Thyroid gland (tissue), 4 donors: ENCODE measurements around the gene PPFIA4. TPM values are rescaled to one million over a fixed set of nuclear protein-coding genes. Genes with fewer than 3 reads are reported as not detected.

Experiments used
- DNase-seq, 2 donors: peaks; one replicate each; pipeline ENCODE4 v3.0.0-alpha.2; 2019
- H3K27ac ChIP-seq, 3 donors: fragments of 200-600 bp; sonication (generic); 1 replicate in 2 of 3; 2 replicates in 1 of 3; pipeline ENCODE4 v1.5.1; 2016 to 2019; ENCODE audit warnings: mild to moderate bottlenecking in 1 of 3, moderate library complexity in 1 of 3
- H3K27me3 ChIP-seq: fragments of 200-600 bp; sonication (generic); one replicate; pipeline ENCODE4 v1.5.1; 2019
- H3K36me3 ChIP-seq, 2 donors: fragments of 200-600 bp; sonication (generic); one replicate each; pipeline ENCODE4 v1.5.1; 2016 to 2019
- H3K4me1 ChIP-seq, 2 donors: fragments of 200-600 bp; sonication (generic); one replicate each; pipeline ENCODE4 v1.5.1; 2017 to 2019
- H3K4me3 ChIP-seq, 3 donors: fragments of 200-600 bp; sonication (generic); replicated peaks in 1 of 3; 1 replicate in 2 of 3; 2 replicates in 1 of 3; pipeline ENCODE4 v1.5.1; 2016; ENCODE audit warnings: mild to moderate bottlenecking in 1 of 3
- H3K9me3 ChIP-seq: fragments of 200-600 bp; sonication (generic); one replicate; pipeline ENCODE4 v1.5.1; 2017
- POLR2A ChIP-seq, 2 donors: fragments of 450-650 bp; IDR thresholded peaks; one replicate each; pipeline ENCODE4 v1.6.1; 2017; ENCODE audit warnings: antibody characterized with exemption in 2 of 2, mild to moderate bottlenecking in 2 of 2, moderate library complexity in 1 of 2
- WGBS, 2 donors: methylation state at CpG; one replicate each; pipeline ENCODE4 v1.1.5; 2017; 5-methylcytosine and 5-hydroxymethylcytosine counted together
- intact Hi-C: fragments of 100-400 bp; cut with DNase I; formaldehyde crosslinking; loops from one replicate; pipeline ENCODE4 v1.15.1; 2023
- total RNA-seq, 4 donors: library from RNA; depleted of rRNA; stranded (reverse); fragments of >200 nt; gene quantifications; one replicate each; pipeline ENCODE4 v1.2.3, GENCODE V29; 2016
- TF ChIP-seq, protein P1 (sequence below), 6 experiments: fragments of 200-600 bp in 3 of 6; fragments of 450-650 bp in 3 of 6; sonication (generic) in 3 of 6; IDR thresholded peaks; one replicate each; pipeline ENCODE4 v1.5.1; 2016 to 2019; ENCODE audit warnings: antibody characterized with exemption in 6 of 6, mild to moderate bottlenecking in 2 of 6, inconsistent platforms in 1 of 6, moderate library complexity in 1 of 6

Gene PPFIA4
- total RNA-seq, 4 donors from 2014 or later = 0.54 to 3.0 (median 2.1) TPM

DNA sequence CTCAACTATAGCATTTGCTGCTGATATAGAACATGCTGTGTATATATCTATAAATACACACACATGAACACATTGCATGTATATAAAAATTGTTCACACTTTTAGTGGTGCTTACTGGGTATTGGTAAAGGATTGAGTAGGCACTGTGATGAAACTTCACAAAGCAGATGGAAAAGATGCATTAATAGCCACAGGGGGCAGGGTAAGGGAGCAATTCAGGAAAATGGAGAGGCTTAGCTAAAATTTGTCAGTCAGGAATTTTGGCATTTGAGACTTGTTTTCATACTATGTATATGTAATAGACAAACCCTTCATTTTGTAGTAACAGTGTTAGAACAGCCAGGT is 633 bp upstream of the PPFIA4 start:
- Histone ChIP-seq H3K27me3 (no peaks in the 10 kb centered on the region), H3K9me3 (no peaks in the 10 kb centered on the region), H3K27ac (peak overlapping the region; percentile 40 to 65 (median 41)), H3K36me3 (peaks cover 27 to 29% of the 10 kb centered on the region in 2 donors), H3K4me3 (peak overlapping the region in 1 of 3 donors; percentile 54), H3K4me1 (peaks cover 8 to 16% of the 10 kb centered on the region in 2 donors)
- TF ChIP-seq, protein P1, sequence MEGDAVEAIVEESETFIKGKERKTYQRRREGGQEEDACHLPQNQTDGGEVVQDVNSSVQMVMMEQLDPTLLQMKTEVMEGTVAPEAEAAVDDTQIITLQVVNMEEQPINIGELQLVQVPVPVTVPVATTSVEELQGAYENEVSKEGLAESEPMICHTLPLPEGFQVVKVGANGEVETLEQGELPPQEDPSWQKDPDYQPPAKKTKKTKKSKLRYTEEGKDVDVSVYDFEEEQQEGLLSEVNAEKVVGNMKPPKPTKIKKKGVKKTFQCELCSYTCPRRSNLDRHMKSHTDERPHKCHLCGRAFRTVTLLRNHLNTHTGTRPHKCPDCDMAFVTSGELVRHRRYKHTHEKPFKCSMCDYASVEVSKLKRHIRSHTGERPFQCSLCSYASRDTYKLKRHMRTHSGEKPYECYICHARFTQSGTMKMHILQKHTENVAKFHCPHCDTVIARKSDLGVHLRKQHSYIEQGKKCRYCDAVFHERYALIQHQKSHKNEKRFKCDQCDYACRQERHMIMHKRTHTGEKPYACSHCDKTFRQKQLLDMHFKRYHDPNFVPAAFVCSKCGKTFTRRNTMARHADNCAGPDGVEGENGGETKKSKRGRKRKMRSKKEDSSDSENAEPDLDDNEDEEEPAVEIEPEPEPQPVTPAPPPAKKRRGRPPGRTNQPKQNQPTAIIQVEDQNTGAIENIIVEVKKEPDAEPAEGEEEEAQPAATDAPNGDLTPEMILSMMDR (IDR thresholded peaks at IDR 0.05) = no peak
- no peak for TF ChIP-seq POLR2A (IDR thresholded peaks at IDR 0.05)
- DNase-seq = no peak
- intact Hi-C loops = no loop called here

DNA sequence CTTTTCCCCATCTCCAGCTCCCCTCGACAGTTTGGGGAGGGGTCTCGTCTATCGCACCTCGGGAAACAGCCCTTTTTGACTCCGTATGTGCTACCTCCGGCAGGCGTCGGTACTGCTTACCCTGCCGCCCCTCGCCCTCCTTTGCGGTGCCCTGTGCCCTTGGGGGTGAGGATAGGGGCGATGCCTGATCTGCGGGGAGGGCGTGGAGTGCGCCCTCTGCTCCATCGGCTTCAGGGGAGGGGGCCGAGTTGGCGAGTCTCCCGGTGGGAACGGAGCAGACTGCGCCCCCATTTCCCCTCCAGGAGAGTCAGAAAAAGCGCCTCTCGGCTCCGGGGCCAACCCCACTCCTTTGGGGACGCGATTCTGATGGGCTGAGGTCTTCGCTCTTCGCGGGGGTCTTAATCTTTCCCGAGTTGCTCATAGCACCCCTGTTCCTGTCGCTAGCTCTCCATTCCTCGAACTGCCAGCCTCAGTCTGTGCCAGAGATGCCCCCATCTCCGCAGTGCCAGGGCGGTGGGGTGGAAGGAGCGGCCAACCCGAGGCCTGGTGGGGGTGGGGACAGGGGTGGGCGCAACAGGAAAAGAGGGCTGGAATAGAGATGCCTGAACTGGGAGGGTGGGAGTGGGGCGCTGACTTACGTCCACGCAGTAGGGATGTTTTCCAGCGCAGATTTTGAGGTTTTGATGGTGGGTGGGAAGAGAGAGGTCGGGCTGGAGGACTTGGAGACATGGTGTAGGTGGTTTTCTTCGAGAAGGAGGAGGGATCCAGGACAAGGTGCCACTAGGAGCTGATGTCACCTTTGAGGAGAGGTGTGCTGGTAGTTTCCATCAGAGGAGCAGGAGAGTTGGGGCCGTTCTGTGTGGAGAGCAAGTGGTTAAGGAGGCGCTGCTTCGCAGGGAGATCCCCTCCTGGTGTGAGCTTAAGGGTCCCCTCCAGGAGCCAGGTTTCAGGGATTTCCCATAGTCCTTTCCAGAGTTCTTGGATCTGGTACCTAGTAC is 674 bp downstream of the PPFIA4 start:
- Histone ChIP-seq H3K27me3 (no peaks in the 10 kb centered on the region), H3K36me3 (peaks cover 15 to 18% of the 10 kb centered on the region in 2 donors), H3K27ac (no peak overlapping the region), H3K4me1 (peaks cover 8 to 16% of the 10 kb centered on the region in 2 donors), H3K9me3 (no peaks in the 10 kb centered on the region), H3K4me3 (peak overlapping the region; percentile 5 to 54 (median 11))
- 13 to 16% methylated on average over 30 to 44 of the region's 46 CpGs for WGBS, 2 donors
- no peak for DNase-seq
- TF ChIP-seq, protein P1 (IDR thresholded peaks at IDR 0.05) = peak in 1 of 6 experiments; percentile 0
- no peak for TF ChIP-seq POLR2A (IDR thresholded peaks at IDR 0.05)
- intact Hi-C loops = no loop called here

GRCh38 chr1:203028067-203028783 is 1.9 kb downstream of the PPFIA4 start:
- H3K27me3 ChIP-seq = no peaks in the 10 kb centered on the region
- peaks cover 8 to 11% of the 10 kb centered on the region in 2 donors for H3K36me3 ChIP-seq
- TF ChIP-seq, protein P1 (IDR thresholded peaks at IDR 0.05) = no peak
- no peak for TF ChIP-seq POLR2A (IDR thresholded peaks at IDR 0.05)
- no peak overlapping the region for H3K27ac ChIP-seq
- no peaks in the 10 kb centered on the region for H3K9me3 ChIP-seq
- intact Hi-C loops = no loop called here
- 87% methylated on average over 9 of the region's 9 CpGs for WGBS, 2 donors
- peaks cover 8 to 16% of the 10 kb centered on the region in 2 donors for H3K4me1 ChIP-seq
- DNase-seq = no peak
- H3K4me3 ChIP-seq = no peak overlapping the region

DNA sequence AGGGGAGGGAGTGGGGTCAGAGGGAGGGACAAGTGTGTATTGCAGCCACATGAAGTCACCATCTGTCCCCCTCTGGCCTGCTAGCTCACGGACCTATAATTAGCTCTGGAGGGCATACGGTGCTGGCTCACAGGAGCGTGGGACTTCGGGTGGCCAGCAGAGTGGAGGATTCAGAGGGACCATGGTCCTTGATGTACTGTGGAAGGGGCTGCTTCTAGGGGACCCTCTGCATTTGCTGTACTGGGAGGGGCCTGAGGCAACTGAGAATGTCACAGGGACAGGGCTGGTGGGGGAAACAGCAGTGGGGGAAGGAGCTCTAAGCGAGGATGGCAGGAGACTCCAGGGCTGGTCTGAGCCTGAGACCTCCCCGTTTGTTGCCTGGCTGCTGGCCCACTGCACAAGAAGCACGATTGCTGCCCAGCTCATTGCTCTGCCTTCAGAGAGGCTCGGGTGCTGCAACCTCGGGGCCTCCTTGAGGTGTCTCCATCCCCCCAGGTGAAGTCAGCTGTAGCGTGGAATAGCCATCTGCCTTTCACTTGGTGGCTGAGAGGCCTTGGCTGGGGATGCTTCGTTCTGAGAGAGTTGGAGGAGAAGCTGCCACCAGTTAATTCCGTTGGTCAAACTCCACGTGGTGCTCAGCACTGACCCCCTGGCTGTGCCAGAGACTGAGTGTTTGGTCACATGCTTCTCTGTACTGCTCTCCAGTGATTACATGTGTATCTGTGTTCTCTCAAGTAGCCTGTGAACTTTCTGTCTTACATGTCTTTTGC is 2.7 kb downstream of the PPFIA4 start:
- intact Hi-C loops = no loop called here
- Histone ChIP-seq H3K9me3 (no peaks in the 10 kb centered on the region), H3K4me1 (peaks cover 8 to 16% of the 10 kb centered on the region in 2 donors), H3K36me3 (peaks cover 4 to 6% of the 10 kb centered on the region in 2 donors), H3K27ac (no peak overlapping the region), H3K4me3 (no peak overlapping the region), H3K27me3 (no peaks in the 10 kb centered on the region)
- no peak for TF ChIP-seq POLR2A (IDR thresholded peaks at IDR 0.05)
- TF ChIP-seq, protein P1 (IDR thresholded peaks at IDR 0.05) = no peak
- peak; percentile 60 to 64 for DNase-seq
- 54 to 57% methylated on average over 9 to 12 of the region's 13 CpGs for WGBS, 2 donors
